CD4-positive, alpha-beta T cell treated with Interferon gamma for 1 hour (primary cell): ENCODE measurements around the gene GRIP1.
"Not testable (repeated sequence)": the region's sequence is repeated elsewhere in the genome, so short reads cannot be mapped to it uniquely, and the experiment has no call there.

Experiments used
- DNase-seq: peaks from one replicate; pipeline ENCODE4 v3.0.0-alpha.2; 2020

GRIP1 gene

DNA sequence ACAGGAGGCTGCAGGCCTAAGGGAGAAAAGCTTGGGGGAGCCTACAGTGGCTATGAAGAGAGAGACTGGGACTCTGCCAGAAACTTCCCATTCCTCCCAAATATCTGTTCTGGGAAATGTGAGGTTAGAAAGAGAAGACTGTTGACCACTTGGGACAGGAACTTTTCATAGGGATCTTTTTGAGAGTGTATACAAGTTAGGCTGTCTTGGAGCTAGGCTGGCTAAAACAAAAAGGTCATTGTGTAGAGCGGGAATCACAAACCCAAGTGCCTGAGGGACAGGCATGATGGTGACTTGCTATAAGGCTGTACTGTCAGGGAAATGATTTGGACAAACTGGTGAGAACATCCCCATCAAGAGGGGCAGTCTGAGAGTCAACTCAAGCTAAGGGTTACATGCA lies 175.1 kb downstream of the GRIP1 start:
- no peak for DNase-seq

DNA sequence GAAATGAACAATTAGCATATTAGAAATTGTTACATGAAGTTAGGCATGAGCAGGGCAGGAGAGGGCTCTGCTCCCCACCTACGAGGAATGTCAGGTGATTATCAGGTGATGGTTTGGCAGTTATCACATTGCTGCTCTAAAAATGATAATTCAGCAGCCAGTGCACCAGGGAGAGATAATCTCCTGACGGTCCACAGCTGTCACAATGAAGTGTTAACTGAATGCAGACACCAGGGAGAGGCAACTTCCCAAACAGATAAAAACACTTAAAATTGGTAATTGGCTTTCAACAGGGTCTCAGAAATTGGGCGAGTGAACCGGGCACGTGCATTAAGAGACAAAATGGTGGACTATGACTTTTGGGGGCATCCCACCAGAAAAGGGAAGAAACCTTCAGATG lies 176.0 kb downstream of the GRIP1 start:
- no peak for DNase-seq

DNA sequence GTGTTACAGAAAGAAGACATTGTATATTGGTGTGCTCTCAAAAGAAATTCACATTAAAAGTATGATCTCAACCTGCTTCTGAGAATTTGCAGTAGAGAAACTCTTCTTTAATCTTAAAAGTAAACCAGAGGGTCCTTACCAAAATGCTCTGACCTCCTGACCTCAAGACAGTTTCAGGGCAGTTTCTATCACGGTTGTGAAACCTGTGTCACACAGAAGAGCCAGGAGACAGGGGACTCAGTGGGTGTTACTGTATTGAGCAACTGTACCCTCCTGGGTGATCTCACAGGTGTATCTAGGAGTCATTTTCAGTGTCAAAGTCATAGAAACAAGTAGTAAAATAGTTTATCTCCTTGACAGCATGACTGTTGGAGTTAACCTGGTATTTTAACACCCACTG lies 178.0 kb downstream of the GRIP1 start:
- DNase-seq, result no peak

DNA sequence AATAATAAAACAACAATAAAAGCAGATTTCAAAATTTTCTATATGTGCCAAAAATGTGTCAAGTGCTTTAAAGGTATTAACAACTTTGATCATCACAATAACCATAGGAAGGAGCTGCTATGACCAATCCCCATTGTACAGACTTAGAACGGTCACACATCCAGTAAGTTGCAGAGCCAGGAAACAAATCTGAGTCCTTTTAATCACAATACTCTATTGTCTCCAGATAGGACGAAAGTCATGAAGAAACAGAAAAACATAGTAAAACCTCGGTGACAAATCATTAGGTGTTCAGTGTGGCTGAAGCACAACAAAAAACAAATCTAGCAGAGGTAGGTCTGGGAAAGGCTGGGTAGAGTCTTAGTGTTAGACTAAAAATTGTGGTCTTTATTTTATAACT lies 178.8 kb downstream of the GRIP1 start:
- no peak for DNase-seq

DNA sequence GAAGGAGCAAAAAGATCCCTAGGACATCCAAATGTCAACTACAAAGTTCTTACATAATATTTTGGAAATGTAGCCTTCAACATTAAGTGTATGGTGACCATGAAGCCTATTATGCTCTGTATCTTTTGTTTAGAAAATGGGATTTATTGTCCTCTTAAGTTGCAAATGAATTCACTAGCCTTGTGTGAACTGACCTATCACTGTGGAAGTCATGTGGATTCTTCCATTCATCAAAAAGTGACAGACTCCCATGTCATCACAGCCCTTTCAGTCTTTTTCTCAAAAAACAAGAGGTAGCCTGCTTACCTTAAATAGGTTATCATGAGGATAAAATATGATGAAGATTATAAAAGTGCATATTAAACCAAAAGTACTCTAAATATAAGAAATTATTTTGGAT lies 179.9 kb downstream of the GRIP1 start:
- no peak for DNase-seq

DNA sequence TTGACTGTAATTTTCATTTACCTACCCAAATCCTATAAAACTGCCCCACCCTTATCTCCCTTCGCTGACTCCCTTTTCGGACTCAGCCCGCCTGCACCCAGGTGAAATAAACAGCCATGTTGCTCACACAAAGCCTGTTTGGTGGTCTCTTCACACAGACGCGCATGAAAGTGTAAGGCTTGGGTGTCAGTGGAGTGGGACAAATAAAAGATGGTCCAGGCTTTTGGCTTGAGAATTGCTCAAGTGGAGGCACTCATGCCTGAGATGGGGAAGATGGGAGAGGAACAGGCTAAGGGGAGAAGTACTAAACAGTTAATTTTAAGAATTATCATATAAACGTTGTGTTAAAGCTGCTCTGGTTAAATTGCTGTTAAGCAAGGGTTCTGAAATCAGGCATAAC lies 180.8 kb downstream of the GRIP1 start:
- not testable (repeated sequence) for DNase-seq

DNA sequence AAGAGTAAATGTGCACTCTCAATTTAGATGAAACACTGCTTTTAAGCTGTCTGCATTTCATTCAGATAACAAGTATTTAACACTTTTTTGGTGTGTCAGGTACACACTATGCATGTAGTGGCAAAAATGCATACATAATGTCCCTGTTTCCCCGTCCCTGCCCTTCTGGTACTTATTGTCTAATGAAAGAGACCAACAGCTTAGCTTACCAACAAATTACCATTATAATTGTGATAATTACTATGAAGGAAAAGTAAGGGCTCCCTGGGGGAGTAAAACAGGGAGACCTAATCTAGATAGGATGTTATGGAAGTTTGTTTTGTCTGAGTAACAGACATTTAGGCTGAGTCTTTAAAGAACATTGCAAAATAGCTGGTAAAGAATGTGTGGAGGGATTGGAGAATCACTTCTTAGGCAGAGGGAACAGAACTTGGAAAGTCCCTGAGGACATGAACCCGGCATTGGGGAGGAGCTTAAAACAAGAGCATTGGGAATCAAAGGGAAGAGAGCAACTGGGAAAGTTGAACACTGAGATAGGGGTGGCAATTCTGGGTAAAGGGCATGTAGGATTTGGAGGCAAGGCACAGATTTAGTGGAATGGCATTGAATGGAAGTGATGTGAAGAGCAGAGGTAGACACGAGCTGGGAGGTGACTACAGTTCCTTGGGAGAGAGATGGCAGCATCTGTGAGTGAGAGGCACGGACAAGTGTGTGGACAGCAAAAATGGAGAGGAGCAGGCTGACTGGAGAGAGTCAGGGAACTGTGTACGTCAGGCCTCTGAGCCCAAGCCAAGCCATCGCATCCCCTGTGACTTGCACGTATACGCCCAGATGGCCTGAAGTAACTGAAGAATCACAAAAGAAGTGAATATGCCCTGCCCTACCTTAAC lies 181.6 kb downstream of the GRIP1 start:
- no peak for DNase-seq

DNA sequence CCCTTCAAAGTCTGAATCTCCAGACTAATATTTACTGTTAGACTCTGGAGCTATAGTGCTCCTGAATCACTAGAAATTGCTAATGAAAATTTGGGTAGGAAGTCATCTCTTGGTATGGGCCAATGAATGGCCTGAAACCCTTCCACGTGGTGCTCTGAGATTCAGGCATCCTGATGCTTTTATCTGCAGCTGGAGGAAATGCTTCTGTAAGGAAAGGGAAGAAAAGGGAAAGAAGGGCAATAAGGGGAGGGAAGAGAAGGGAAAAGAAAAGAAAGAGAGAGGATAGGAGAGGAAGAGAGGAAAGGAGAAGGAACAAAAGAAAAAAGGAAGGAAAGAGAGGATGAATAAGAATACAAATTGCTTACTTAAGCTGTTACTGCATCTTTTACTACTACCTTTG lies 182.3 kb downstream of the GRIP1 start:
- no peak for DNase-seq

DNA sequence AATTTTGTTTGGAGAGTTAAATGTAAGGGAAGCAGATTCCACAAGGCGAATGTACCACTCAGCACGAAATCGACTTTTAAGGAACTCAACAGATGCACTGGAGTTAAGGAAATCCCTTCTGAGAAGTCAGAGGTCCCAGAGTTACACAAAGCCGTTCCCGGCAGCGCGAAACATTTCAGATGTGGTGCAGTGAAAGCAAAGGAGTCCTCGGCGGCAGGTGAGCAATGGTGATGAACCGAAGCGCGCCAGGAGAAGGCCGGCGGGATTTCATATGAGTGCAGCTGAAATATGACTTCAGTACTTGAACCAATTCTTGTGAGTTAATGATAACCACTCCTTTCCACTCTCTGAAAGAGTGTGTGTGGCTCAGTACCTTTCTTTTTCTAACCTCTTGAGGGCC lies 183.2 kb downstream of the GRIP1 start:
- no peak for DNase-seq

DNA sequence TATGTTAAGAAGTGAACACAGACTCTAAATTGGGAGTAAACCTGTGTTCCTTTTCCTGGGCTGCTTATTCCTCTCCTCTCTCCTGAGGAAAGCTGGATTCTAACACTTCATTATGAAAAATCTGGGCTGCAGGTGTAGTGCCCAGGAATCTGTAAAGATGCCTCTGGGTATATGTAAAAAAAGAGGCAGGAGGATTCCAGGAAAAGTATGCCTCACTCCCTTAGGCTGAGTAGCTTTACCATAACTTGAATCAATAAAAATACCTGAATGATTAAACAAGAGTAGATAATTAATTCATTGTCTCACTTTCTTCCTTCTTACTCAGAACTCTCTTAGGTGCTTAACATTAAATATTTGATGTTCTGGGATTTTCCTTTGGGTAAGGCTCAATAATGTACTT lies 185.1 kb downstream of the GRIP1 start:
- DNase-seq, result no peak

DNA sequence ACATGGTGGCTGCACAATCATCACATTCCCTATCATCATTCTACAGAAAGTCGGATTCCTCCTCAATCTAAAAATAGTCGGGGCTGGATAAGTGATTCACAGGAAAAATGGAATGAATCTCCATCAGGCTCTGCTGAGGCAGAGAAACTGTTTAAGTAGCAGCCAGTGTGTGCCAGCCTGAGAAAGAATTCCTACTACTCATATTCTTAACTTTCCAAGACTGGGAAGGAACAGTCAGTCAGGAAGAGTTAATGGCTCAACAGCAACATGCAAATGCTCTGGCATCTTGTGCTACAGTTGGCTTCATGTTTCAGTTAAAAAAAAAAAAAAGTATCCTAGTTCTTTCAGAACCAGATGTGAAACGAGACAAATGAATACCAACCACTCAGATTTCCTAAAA lies 187.0 kb downstream of the GRIP1 start:
- no peak for DNase-seq

DNA sequence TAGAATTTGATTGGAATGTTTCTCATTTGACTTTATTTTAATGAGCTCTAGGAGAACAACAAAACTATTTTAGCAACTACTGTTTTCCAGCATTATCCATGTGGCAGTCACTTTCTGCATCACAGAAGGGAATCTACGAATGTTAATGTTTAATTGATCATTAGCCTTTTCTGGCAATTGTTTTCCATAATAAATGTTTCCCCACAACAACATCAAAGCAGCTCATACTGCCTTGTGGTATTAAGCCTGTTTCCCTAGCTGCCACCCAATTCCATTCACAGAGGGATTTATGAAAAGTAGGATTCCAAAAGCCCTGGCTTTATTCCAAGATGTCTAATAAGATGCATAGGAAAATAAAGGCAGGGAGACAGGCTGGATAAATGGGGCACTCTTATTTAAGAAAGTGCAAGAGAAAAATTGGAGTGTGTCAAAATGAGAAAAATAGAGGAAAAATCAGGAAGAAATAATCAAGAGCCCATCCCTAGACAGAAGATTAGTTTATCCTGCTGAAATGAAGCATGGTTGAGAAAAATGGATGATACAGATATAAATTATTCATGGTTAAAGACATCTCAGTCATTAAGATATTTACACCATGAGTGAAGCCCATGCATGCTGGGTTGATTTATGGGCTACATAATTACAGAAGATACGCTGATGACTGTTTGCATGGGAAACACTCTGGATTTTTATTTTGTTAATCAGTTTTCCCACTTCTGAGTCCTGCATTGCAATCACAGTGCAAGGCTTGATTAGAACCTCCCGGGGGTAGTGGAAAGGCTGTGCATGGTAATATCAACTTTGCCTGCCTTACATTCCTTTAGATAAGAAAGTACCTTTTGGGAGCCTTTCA lies 196.3 kb downstream of the GRIP1 start:
- no peak for DNase-seq

DNA sequence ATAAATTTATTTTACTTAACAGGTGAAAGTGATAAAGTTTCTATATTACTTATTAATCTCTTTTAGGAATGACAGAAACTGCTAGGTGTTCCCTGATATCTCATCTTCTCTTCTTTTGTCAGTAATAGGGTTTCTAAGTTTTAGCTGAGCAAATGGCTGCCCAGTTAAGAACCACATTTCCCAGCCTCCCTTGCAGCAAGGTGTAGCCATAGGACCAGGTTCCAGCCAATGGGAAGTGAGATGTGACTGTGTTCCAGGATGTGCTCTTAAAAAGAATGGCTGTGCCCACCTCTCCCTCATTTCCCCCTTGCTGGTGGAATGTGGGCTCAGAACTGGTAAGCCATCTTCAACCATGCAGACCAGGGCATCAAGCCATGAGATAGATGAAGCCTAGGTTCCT lies 210.9 kb downstream of the GRIP1 start:
- no peak for DNase-seq

DNA sequence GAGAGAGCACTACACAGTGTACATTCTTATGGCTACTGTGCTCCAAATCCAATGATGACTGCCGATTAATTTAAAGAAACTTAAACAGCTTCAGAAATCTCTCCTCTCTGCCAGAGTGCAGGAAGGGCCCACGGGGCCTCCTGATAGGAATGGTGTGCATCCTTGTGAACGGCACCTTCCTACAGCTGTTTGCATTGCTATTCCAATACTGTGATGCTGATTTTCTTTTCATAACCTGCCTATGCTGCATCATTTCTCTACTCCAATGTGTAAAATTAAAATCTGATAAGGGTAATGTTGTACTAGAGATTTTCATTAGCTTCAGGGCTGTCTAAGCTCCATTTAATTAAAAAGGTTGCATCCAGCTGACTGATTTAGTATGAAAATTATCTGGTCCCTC lies 217.5 kb downstream of the GRIP1 start:
- DNase-seq, result no peak

DNA sequence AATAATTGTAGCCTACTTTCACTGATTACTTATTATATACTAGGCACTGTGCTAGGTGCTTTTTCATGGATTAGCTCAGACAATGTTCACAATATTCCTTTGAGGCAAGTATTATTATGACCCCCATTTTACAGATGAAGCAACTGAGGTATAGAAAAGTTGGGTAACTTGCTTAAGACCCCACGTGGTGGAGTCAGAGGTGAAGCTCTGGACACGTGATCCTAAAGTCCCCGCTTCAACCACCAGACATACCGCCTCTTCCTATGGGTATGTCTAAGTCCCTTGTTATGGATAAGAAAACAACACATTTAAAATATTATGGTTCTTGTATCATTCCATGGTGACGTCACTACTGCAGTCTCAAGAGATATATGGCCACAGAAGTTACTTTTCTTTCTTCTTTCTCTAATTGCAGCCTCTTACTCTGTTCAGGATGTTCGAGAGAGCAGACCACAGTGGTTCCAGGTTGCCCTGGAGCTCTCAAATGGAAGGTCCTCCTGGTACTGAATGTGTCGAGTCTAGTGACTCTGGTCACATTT lies 218.9 kb downstream of the GRIP1 start:
- no peak for DNase-seq

DNA sequence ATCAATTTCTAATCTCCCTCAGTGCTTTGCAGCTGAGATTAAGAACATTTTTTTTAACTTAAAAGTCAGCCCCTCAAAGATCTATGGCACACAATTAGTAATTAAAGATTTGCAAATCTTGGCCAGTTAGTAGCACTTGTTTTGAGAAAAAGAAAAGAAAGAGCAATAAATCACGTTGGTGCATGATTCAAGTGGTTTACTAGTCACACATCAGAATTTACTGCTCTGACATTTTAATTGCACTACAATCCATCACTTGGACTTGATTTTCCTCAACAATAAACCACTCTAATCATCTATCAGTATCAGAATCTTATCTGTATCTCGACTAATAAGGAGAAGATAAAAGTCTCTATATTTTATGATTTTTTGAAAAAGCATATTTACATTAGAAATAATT lies 222.3 kb downstream of the GRIP1 start:
- no peak for DNase-seq

DNA sequence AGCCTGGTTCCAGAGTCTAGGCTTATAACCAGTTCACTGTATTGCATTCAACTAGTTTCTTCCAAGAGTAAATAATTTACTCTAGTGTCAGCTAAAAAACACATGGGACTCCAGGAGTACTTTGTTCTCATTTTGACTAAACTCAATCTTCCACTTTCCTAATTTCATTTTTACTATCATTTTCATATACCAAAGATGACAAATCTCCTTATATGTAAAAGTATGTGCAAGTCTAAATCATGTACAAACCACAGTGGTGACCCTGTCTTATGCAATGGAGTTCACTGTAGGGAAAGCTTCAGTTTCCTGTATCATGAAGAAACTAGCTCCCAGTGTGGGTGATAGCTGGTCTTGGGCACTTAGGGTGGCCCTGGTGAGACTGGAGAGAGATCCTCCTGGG lies 225.0 kb downstream of the GRIP1 start:
- DNase-seq, result no peak

DNA sequence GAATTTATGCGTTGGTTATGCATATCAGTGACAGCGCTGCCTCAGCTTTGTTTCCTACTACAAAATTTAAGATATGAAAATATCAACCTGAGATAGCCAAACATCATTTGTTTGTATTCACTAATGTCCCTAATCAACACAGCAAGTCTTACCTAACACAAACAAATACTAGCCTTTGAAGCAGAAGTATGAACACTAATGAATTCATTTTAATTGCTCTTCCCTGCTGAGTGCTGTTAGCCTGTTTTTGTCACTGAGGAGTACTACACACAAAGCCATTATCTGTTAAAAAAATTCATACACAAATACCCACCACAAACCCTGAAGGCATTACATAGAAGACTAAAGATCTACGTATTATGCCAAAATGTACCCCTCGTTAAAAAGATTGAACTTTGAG lies 225.8 kb downstream of the GRIP1 start:
- DNase-seq, result no peak

DNA sequence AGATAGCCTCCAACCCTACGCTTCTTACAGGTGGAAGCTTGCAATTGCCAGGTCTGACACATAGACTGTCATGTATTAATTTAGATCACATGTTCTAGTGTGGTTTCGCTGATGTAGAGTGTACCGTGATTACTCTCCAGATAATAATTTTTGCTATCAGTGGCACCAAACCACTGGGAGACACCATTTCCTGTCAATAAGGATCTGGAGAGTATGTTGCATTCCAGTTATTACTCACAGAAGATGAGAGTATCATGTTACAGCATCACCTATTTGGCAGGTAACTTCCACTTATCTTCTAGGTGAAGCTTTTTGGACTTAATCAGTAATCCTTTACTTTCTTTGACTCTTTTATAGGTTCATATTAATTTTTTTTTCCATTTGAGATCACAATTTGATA lies 229.3 kb downstream of the GRIP1 start:
- DNase-seq, result no peak

DNA sequence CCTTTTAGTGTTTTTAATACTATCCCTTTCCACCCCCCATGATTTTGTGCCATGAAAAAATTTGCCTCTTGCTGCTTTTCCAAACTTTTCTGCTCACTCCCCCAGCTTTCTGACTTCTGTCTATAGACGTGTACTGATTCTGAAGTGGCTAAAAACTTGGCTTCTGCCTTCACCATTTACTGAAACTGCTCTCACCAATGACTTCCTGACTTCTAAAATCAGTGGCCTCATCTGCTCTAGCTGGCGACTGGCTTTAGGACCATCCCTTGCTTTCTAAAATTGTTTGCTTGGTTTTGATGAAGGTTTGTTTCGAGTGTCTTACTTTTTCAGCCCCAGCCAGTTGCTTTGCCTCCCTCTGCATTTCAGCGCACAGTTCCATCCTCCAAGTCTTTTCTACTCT lies 231.2 kb downstream of the GRIP1 start:
- no peak for DNase-seq

DNA sequence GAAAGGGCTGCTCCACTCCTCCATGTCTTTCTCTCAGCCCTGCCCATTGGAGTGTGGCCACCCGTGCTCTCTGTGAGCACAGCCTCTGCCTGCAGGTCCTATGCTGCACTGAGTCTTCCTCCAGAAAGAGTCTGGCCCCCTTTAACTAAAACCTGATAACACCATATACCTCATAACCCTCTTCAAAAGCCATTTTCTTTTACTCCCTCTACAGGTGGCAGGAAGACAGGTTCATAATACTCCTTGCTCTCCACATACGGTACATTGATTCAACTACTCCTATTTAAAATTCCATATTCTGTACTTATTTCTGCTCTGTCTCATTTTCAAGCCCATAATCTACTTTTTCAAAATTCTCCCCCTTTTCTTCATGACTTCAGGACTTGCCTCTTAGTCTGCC lies 232.6 kb downstream of the GRIP1 start:
- DNase-seq, result no peak

DNA sequence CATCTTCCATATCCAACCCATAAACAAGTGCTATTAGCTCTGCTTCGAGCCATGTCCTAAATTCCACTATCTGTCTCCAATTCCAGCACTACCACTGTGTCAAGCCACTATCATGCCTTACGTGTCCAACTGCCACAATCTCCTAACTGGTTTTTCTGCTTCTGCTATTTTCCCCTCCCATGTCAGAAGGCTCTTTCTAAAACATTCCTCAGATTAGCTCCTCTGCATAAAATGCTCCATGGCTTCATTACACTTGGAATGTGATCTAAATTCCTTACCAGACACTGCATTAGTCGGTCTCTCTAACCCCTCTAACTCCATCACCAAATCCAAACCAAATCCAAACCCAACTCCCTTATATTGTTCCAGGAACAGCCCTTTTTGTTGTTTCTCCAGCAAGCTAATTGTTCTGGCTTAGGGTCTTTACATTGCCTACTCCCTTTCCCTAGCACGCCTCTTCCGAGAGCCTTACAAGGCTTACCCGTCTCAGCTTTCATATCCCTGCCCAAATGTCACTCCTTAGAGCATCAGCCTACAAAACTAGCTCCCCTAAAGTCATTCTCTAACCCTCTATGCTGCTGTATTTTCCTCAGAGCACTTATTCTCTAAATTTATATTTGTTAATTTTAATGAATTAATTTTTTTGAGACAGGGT lies 236.8 kb downstream of the GRIP1 start:
- no peak for DNase-seq

DNA sequence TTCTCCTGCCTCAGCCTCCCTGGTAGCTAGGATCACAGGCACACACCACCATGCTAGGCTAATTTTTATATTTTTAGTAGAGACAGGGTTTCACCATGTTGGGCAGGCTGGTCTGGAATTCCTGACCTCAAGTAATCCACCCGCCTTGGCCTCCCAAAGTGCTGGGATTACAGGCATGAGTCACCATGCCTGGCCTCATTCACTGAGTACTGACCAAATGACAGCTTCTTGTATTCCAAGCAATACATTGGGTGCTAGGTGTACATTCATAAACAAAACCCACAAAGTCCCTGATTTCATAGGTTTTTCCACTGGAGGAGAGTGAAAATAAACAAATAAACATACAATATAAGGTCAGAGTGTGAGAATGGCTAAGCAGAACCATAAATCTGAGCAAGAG lies 240.3 kb downstream of the GRIP1 start:
- DNase-seq, result no peak

DNA sequence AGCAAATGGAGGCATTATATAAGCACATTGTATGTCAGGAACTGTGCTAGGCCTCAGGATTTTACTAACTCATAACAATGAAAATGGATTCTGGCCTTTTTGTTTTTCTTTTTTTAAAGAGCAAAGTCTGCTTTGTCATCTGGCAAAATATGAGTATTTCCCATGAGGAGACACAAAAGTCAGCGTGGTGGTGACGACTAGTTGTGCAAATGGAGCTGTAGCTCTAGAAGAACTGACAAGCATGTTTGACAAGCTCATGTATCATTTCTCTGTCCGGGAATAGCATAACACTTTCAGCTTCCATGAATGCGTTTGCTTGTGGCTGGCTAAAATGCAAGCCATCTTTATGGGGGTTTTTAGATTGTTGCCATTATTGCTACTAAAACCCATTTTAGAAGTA lies 248.8 kb downstream of the GRIP1 start:
- DNase-seq, result no peak
